ENCODE data around the gene FRS3.

DNA sequence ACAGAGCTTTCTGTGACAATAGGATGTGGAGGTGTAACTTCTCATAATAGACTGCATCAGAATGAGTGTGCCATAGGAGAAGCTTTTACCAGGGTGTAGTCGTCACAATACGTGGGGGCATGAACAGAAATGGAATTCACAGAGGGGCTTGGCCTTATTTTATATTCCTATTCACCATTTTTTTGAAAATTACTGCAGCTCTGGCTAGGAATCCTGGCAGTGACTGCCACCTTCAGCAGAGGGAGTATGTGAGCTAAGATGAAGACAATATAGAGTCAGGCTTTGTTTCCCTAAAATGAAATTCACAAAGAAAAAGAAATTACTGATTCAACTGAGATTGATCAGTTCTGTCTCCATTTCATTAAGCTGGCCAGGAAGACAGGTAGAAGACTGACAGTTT lies 21.7 kb upstream of the FRS3 start:
- TF ChIP-seq GATA2 (IDR thresholded peaks at IDR 0.05; ENCODE audit: low read depth, low read length): no peak
- TF ChIP-seq GATA3 (IDR thresholded peaks at IDR 0.05; ENCODE audit: low read depth, low read length): no peak
